Measurements from ENCODE around the gene UFSP1.

The UFSP1 gene

DNA sequence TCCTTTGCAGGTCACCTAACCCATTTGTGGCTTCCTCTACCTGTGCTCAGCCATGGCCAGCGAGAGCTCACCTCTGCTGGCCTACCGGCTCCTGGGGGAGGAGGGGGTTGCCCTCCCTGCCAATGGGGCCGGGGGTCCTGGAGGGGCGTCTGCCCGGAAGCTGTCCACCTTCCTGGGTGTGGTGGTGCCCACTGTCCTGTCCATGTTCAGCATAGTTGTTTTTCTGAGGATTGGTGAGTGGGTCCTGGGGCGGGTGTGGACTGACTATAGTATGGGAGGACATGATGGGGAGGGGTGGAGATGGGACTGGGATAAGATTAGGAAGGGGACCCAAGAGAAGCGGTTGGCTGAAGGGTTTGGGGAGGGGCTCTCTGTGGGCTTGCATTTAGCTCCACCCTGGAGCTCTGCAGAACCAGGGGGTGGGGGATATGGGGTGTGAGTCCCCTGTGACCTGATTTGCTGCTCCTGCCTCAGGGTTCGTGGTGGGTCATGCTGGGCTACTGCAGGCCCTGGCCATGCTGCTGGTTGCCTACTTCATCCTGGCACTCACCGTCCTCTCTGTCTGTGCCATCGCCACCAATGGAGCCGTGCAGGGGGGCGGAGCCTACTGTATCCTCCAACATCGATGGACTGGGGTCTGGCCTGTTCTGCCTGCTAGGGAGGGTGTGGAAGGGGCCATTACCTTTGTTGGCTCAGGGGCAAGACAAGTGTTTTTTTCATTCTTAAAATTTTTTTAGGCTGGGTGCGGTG lies 35.2 kb downstream of the UFSP1 start:
- no peak for DNase-seq

DNA sequence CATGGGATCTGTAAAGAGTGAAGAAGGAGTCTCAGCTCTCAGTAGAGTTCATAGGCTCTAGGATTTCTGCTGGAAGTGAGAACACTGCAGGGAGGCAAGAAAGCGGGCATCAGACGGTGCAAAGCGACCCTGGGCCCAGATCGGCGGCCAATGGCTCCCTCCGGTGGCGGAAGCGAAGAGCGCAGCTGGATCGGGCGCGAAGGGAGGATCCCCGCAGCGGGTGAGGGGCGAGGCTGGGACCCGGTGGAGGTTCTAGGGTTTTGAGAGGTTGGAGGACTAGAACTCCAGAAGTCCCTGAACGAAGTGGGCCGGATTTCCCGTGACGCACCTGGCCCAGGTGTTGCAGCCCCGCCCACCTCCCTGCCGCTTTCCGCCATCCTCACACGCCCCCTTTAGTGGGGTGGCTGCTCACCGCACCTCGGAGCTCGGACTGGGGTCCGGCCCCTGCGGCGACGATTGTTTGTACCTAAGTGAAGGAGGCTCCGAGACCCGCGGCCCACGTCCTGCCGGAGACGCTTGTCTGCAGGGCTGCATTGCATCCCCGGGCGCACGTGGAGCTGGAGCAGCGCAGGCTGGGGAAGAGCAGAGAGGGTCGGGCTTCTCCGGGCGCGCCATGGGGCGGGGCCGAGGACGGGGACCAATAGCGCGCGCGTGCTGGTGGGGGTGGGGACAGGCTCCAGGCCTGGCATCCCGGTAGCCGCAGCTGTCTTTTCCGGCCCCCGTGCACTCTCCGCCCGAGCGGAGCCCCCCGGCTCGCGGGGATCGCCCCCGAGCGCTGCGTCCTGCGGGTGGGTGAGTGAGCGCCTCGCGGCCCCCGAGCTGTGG lies 37.3 kb downstream of the UFSP1 start, which contains the start of gene SLC12A9:
Gene SLC12A9, plus strand, starts transcription at position 666 of the 825 bp plus-strand sequence. CDS start 1,485 bp downstream, outside the sequence.
- DNase-seq: peak; percentile 78

DNA sequence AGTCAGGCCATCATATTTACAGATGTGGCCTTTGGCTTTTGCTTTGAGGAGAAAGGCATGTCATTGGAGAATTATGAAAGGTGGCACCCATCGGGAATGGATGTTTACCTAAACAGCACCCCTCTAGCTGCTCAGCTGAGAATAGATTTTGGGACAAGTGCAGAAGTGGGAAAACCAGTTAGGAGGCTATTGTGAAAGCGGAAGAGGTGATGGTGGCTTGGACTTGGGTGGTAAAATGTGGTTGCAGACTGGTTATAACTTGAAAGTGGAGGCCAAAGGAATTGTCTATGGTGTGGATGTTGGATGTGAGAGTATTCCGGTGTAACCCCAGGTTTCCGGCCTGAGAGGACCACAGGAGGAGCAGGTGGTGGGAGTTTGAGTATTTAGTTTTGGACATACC lies 42.2 kb downstream of the UFSP1 start:
- DNase-seq: no peak

DNA sequence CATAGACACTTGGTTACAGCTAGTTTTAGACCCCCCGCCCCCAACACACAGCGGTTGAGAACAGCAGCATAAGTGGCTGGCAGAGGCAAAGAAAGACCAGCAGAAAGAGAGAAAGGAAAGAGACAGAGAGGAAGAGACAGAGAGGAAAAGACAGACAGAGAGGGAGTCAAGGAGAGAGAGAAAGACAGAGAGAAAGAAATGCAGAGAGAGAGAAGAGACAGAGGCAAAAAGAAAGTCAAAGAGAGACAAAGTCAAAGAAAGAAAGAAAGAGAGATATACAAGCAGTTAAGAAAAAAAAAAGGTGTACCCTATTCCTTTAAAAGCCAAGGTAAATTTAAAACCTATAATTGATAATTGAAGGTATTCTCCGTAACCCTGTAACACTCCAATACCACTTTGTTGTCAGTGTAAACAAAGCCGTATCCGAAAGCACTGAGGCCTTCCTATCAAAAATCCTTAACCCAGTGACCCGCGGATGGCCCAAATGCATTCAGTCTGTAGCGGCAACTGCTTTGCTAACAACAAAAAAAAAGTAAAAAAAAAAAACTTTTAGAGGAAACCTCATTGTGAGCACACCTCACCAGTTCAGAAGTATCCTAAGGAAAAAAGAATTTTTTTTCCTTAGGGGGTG lies 48.9 kb downstream of the UFSP1 start:
- no peak for DNase-seq

DNA sequence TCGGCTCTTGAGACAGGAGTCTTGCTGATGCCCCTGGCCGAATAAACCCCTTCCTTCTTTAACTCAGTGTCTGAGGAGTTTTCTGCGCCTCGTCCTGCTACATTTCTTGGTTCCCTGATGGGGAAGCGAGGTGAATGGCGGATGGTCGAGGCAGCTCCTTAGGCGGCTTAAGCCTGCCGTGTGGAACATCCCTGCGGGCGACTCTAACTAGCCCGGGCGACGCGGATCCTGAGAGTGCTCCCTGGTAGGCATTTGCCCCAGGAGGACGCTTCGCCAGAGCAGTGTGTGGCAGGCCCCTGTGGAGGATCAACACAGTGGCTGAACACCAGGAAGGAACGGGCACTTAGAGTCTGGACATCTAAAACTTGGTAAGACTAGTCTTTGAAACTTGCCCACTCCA lies 50.2 kb downstream of the UFSP1 start:
- no peak for DNase-seq

All from effector CD4-positive, alpha-beta T cell (primary cell).